IMR-90 (cell line): ENCODE data around the gene C7orf57. TPM values are rescaled to one million over a fixed set of nuclear protein-coding genes. Genes with fewer than 3 reads are reported as not detected.

Source experiments
- ATAC-seq: fragments of 200-7000 bp; cut with Tn5 transposase; 2 replicates; pipeline ENCODE4 v1.9.1; 2020; ENCODE audit warnings: low read depth, mild to moderate bottlenecking, moderate library complexity
- BruUV-seq: library from RNA; stranded (reverse); fragments of 400-500 nt; replicated peaks from 2 replicates; lab custom pipeline; 2021; lab: Mats Ljungman, UMichigan
- CTCF ChIA-PET: fragments of 300-600 bp; formaldehyde crosslinking; extraction: SDS; loops from one replicate; lab custom pipeline; 2021; ENCODE audit warnings: antibody characterized with exemption; lab: Yijun Ruan, JAX
- POLR2A ChIA-PET: fragments of 300-600 bp; sonication (Branson Sonifier 250); formaldehyde crosslinking; loops from one replicate; lab custom pipeline; 2022; ENCODE audit warnings: antibody characterized with exemption; ENCODE audit not compliant: unreplicated experiment; lab: Charles Lee
- DNase-seq: peaks from one replicate; pipeline ENCODE4 v3.0.0; 2013
- H2AFZ ChIP-seq: replicated peaks from 2 replicates; pipeline ENCODE3; 2013; ENCODE audit warnings: low read length, mild to moderate bottlenecking; ENCODE audit not compliant: poor library complexity
- H2AK5ac ChIP-seq: 2 replicates; pipeline ENCODE4 v1.6.1; 2013; ENCODE audit warnings: low read depth, low read length, inconsistent platforms
- H2AK9ac ChIP-seq: replicated peaks from 2 replicates; pipeline ENCODE3; 2013; ENCODE audit warnings: mild to moderate bottlenecking, low read depth, low read length, moderate library complexity; ENCODE audit not compliant: poor library complexity
- H2BK120ac ChIP-seq: 2 replicates; pipeline ENCODE4 v1.6.1; 2013; ENCODE audit warnings: low read depth, low read length, inconsistent platforms
- H2BK15ac ChIP-seq: 3 replicates; pipeline ENCODE4 v1.6.1; 2013; ENCODE audit warnings: low read depth, low read length, inconsistent platforms
- H2BK20ac ChIP-seq: 2 replicates; pipeline ENCODE4 v1.6.1; 2013; ENCODE audit warnings: low read depth, mild to moderate bottlenecking, inconsistent platforms, low read length, moderate library complexity
- H2BK5ac ChIP-seq: 2 replicates; pipeline ENCODE4 v1.6.1; 2013; ENCODE audit warnings: mild to moderate bottlenecking, low read depth, low read length, inconsistent platforms; ENCODE audit not compliant: poor library complexity, severe bottlenecking
- H3K14ac ChIP-seq: replicated peaks from 2 replicates; pipeline ENCODE4 v1.6.1; 2013; ENCODE audit warnings: low read depth, low read length, inconsistent platforms
- H3K18ac ChIP-seq: 2 replicates; pipeline ENCODE4 v1.6.1; 2013; ENCODE audit warnings: low read depth, low read length, control low read depth
- H3K23ac ChIP-seq: 2 replicates; pipeline ENCODE4 v1.6.1; 2013; ENCODE audit warnings: low read depth, low read length, inconsistent platforms
- H3K27ac ChIP-seq: 2 replicates; pipeline ENCODE4 v1.5.1; 2013; ENCODE audit warnings: mild to moderate bottlenecking, control low read depth, low read length; ENCODE audit not compliant: insufficient read depth
- H3K27me3 ChIP-seq: 2 replicates; pipeline ENCODE4 v1.6.1; 2013; ENCODE audit warnings: low read length; ENCODE audit not compliant: control insufficient read depth, insufficient read depth
- H3K36me3 ChIP-seq: 2 replicates; pipeline ENCODE4 v1.6.1; 2013; ENCODE audit warnings: low read length, mixed read lengths; ENCODE audit not compliant: control insufficient read depth, insufficient read depth
- H3K4ac ChIP-seq: 2 replicates; pipeline ENCODE4 v1.6.1; 2013; ENCODE audit warnings: low read depth, low read length, inconsistent platforms
- H3K4me1 ChIP-seq: 2 replicates; pipeline ENCODE4 v1.6.1; 2013; ENCODE audit warnings: low read length, mixed read lengths; ENCODE audit not compliant: control insufficient read depth, insufficient read depth
- H3K4me2 ChIP-seq: 2 replicates; pipeline ENCODE4 v1.6.1; 2013; ENCODE audit warnings: low read depth, mild to moderate bottlenecking, control low read depth, low read length, moderate library complexity
- H3K4me3 ChIP-seq: 2 replicates; pipeline ENCODE4 v1.5.1; 2013; ENCODE audit warnings: low read depth, mild to moderate bottlenecking, control low read depth, low read length, moderate library complexity; ENCODE audit not compliant: insufficient read depth
- H3K56ac ChIP-seq: 2 replicates; pipeline ENCODE4 v1.6.1; 2013; ENCODE audit warnings: low read length, inconsistent platforms; ENCODE audit not compliant: insufficient read depth; ENCODE audit errors: extremely low read depth
- H3K79me1 ChIP-seq, 2 experiments: 2 replicates each; pipeline ENCODE4 v1.6.1; 2013; ENCODE audit warnings: low read length in 2 of 2, inconsistent platforms in 1 of 2, low read depth in 1 of 2
- H3K9ac ChIP-seq: 2 replicates; pipeline ENCODE4 v1.6.1; 2013; ENCODE audit warnings: low read depth, low read length, control low read depth
- H3K9me1 ChIP-seq: 2 replicates; pipeline ENCODE4 v1.6.1; 2013; ENCODE audit warnings: low read length, inconsistent platforms; ENCODE audit not compliant: insufficient read depth
- H3K9me3 ChIP-seq: 2 replicates; pipeline ENCODE4 v1.6.1; 2013; ENCODE audit warnings: low read length; ENCODE audit not compliant: control insufficient read depth, insufficient read depth
- H4K20me1 ChIP-seq: 2 replicates; pipeline ENCODE4 v1.6.1; 2013; ENCODE audit warnings: low read length, inconsistent platforms; ENCODE audit not compliant: insufficient read depth
- H4K5ac ChIP-seq: 2 replicates; pipeline ENCODE4 v1.6.1; 2013; ENCODE audit warnings: mild to moderate bottlenecking, low read depth, low read length, control low read depth
- H4K8ac ChIP-seq, 2 experiments: 2 replicates each; pipeline ENCODE4 v1.6.1; 2013; ENCODE audit warnings: low read depth in 2 of 2, low read length in 2 of 2, control low read depth in 1 of 2, inconsistent platforms in 1 of 2
- H4K91ac ChIP-seq: 2 replicates; pipeline ENCODE4 v1.6.1; 2013; ENCODE audit warnings: low read depth, low read length, inconsistent platforms; ENCODE audit not compliant: insufficient read depth
- CEBPB ChIP-seq: IDR thresholded peaks from 2 replicates; pipeline ENCODE4 v1.6.1; 2012; ENCODE audit warnings: low read depth, low read length, improper control_type of control experiment
- CHD1 ChIP-seq: IDR thresholded peaks from 2 replicates; pipeline ENCODE4 v1.6.1; 2012; ENCODE audit warnings: low read depth, low read length, improper control_type of control experiment
- MAZ ChIP-seq: IDR thresholded peaks from 2 replicates; pipeline ENCODE4 v1.6.1; 2012; ENCODE audit warnings: low read depth, mild to moderate bottlenecking, low read length, improper control_type of control experiment, moderate library complexity, borderline replicate concordance
- MXI1 ChIP-seq: IDR thresholded peaks from 2 replicates; pipeline ENCODE4 v1.6.1; 2012; ENCODE audit warnings: low read depth, mild to moderate bottlenecking, low read length, moderate library complexity, borderline replicate concordance
- NFE2L2 ChIP-seq: fragments of 150-350 bp; IDR thresholded peaks from 2 replicates; pipeline ENCODE4 v1.6.1; 2016; ENCODE audit warnings: low read depth, mild to moderate bottlenecking, low read length
- RCOR1 ChIP-seq: IDR thresholded peaks from 2 replicates; pipeline ENCODE4 v1.6.1; 2012; ENCODE audit warnings: mild to moderate bottlenecking, low read length, improper control_type of control experiment; ENCODE audit not compliant: insufficient replicate concordance
- WGBS, 2 experiments: methylation state at CpG; one replicate each; pipeline versions ENCODE4 v1.1.5 to v1.1.7; 2013; ENCODE audit warnings: missing lambda C conversion rate in 2 of 2; ENCODE audit not compliant: insufficient read length in 1 of 2; ENCODE audit errors: extremely low coverage in 2 of 2; 5-methylcytosine and 5-hydroxymethylcytosine counted together
- dilution Hi-C: fragments of 300-500 bp; cut with HindIII; formaldehyde crosslinking; loops from one replicate; pipeline ENCODE4 v1.14.3; 2018; ENCODE audit warnings: low sequenced_read_pairs; ENCODE audit not compliant: unreplicated experiment
- in situ Hi-C: fragments of 300-500 bp; cut with MboI; formaldehyde crosslinking; loops from 3 replicates; pipeline ENCODE4 v1.14.3; 2019; ENCODE audit warnings: low sequenced_read_pairs, inconsistent platforms, mixed read lengths
- intact Hi-C: fragments of 100-400 bp; cut with micrococcal nuclease; formaldehyde crosslinking; loops from 2 replicates; pipeline ENCODE4 v1.10.0; 2022
- polyA plus RNA-seq, 3 experiments: library from polyadenylated mRNA; depleted of rRNA; stranded (reverse); fragments of >200 nt; gene quantifications; 2 replicates each; pipeline ENCODE4 v1.2.3, GENCODE V29; 2012; ENCODE audit warnings: low replicate concordance in 1 of 3
- total RNA-seq: library from RNA; depleted of rRNA; stranded (reverse); fragments of >200 nt; gene quantifications from 2 replicates; pipeline ENCODE4 v1.2.3, GENCODE V29; 2012
- TF ChIP-seq, protein P1 (sequence below): fragments of 150-350 bp; IDR thresholded peaks from 2 replicates; pipeline ENCODE4 v1.6.1; 2016; ENCODE audit warnings: low read depth, mild to moderate bottlenecking, low read length, moderate library complexity, borderline replicate concordance

Gene C7orf57
- total and polyA plus RNA-seq, 2 of the 4 experiments (the other 2 are of a cell fraction) = not detected

DNA sequence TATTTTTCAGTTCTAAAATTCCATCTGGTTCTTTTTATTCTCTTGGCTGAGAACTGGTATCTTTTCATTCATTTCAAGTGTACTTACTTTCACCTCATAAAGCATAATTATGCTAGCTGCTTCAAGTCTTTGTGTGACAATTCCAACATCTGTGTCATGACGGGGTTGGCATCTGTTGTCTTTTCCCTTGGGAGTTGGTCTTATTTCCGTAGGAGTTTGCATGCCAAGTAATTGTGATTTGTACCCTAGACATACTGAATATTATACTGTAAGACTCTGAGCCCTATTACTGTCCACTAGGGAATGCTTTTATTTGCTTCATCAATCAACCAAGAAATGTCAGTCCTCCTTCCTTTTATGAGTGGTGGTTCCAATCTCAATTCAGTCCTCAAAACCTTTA is 31.3 kb upstream of the C7orf57 start:
- WGBS, 2 experiments = no CpG with 5 or more reads among the region's 2 CpGs
- dilution Hi-C loops = no loop called here
- Histone ChIP-seq H4K20me1 (no peaks in the 10 kb centered on the region), H2BK20ac (no peak overlapping the region), H2BK5ac (no peak overlapping the region), H4K5ac (no peak overlapping the region), H3K79me1 (no peaks in the 10 kb centered on the region), H3K9ac (no peak overlapping the region), H3K56ac (no peak overlapping the region), H4K8ac (no peak overlapping the region), H3K14ac (no peak overlapping the region), H3K18ac (no peak overlapping the region), H3K9me3 (no peaks in the 10 kb centered on the region), H2BK120ac (no peak overlapping the region), H3K4me3 (no peak overlapping the region), H3K9me1 (peaks cover 4% of the 10 kb centered on the region; the same call in 1 of the 2 replicates), H3K27me3 (peaks cover 5% of the 10 kb centered on the region; the same call in 1 of the 2 replicates), H2AK5ac (no peak overlapping the region), H2AFZ (no peak overlapping the region), H3K27ac (no peak overlapping the region), H3K23ac (no peak overlapping the region), H2BK15ac (no peak overlapping the region), H3K4me2 (no peak overlapping the region), H3K4me1 (peaks cover 9% of the 10 kb centered on the region), H4K91ac (no peak overlapping the region), H3K36me3 (no peaks in the 10 kb centered on the region), H2AK9ac (no peak overlapping the region), H3K4ac (no peak overlapping the region)
- DNase-seq (no peak), ATAC-seq (no peak)
- in situ Hi-C loops = no loop called here
- CTCF ChIA-PET = interaction anchor here (0.6 to 1.8 kb wide), 3 partner anchors 12 to 184 kb away, joined by 3 to 5 read pairs (median 4); no protein-coding TSS in a partner anchor
- intact Hi-C loops = no loop called here
- BruUV-seq = no TSS peak
- TF ChIP-seq RCOR1 (no peak), NFE2L2 (no peak), MAZ (no peak), CHD1 (no peak), MXI1 (no peak), CEBPB (no peak)
- TF ChIP-seq, protein P1, sequence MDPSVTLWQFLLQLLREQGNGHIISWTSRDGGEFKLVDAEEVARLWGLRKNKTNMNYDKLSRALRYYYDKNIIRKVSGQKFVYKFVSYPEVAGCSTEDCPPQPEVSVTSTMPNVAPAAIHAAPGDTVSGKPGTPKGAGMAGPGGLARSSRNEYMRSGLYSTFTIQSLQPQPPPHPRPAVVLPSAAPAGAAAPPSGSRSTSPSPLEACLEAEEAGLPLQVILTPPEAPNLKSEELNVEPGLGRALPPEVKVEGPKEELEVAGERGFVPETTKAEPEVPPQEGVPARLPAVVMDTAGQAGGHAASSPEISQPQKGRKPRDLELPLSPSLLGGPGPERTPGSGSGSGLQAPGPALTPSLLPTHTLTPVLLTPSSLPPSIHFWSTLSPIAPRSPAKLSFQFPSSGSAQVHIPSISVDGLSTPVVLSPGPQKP = no peak
- POLR2A ChIA-PET = no interaction called here
